GM12874 (cell line): ENCODE measurements around the gene TNFAIP1.

ENCODE experiments used
- CTCF ChIP-seq: IDR thresholded peaks from 2 replicates; pipeline ENCODE4 v1.5.1; 2011; ENCODE audit warnings: low read depth, mild to moderate bottlenecking, control low read depth, low read length, moderate library complexity; ENCODE audit not compliant: insufficient read depth

The TNFAIP1 gene

GRCh38 chr17:28385037-28385400, 49.5 kb downstream of the TNFAIP1 start:
- TF ChIP-seq CTCF, result no peak

DNA sequence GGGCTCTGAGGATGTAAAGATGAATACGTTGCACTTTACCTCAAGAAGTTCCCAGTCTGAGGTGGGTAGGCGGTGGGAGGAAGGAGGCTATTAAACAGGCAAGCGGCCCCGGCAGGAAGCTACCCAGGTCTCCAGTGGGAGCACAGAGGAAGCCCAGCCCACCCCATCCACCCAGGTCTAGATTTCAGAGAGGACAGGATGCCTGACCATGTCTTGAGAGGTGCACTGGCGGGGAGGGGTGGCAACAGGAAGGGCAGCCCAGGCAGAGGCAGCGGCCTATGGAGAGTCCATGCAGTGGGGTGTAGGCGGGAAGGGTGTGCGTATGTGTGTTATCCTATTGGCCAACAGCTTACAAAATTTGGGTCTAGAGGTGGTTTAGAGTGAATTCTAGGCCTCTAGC, 49.8 kb downstream of the TNFAIP1 start:
- TF ChIP-seq CTCF, result no peak

DNA sequence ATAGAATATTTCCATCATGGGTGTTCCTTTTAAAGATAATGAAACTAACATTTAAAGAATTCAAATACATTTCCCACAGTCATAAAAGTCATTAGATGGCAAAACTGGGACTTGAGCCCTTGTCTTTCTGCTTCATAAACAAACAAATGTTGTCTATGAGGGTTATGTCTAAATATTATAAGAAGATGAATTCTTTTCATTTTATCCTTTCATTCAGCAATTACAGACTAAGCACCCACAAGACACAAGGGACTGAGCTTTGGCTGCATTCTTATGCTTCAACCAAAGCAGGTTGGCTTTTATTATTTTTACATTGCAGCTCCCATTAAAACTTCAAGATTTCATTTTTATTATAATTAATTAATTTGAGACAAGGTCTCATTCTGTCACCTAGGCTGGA, 50.8 kb downstream of the TNFAIP1 start:
- no peak for TF ChIP-seq CTCF

DNA sequence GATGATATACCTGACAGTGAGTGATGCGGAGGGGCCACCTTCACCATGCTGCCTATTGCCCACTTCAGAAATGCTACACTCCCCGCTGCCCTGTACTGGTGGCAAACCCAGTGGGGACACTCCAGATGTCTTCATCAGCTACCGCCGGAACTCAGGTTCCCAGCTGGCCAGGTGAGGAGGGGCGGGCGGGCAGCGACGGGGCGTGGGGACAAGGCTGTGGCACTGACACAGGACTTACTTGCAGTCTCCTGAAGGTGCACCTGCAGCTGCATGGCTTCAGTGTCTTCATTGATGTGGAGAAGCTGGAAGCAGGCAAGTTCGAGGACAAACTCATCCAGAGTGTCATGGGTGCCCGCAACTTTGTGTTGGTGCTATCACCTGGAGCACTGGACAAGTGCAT, 52.5 kb downstream of the TNFAIP1 start:
- no peak for TF ChIP-seq CTCF

GRCh38 chr17:28390141-28390540, 54.6 kb downstream of the TNFAIP1 start:
- TF ChIP-seq CTCF, result no peak

DNA sequence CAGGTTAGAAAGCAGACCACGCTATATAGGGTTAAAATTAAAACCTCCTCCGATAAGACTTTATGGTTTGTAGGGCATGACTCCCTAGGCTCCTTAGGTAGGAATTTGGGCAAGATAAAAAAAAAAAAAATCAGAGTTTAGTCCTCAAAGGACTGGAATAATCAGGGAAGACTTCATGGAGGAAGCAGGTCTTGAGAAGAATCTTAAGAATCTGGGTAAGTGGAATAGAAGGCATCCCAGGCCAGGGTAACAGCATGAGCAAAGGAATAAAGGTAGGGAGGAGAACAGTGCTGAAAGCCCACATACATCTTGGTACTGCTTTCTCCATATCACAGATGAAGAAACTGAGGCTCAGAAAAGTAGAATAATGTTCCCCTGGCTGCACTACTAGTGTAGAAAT, 55.0 kb downstream of the TNFAIP1 start:
- TF ChIP-seq CTCF, result no peak

GRCh38 chr17:28390984-28391383, 55.4 kb downstream of the TNFAIP1 start:
- TF ChIP-seq CTCF, result no peak

DNA sequence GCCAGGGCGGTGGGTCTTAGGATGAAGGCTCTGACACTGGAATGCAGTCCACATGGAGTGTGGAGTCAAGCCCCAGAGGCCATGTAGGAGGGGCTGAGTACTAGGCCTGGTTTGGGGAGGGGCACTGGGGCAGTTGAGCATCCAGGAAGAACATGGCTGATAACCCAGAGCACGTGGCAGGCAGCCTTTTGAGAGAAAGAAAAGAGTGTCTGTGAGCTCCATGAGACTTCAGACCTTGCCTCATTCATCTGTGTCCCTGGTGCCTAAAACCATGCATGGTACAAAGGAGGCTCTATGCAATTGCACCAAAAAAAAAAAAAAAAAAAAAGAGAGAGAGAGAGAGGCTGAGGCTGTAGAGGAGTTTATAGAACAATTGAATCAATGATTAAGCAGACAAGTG, 55.8 kb downstream of the TNFAIP1 start:
- TF ChIP-seq CTCF, result no peak
